Retinal pigment epithelial cell (primary cell): ENCODE data around the gene HOXD12.

Source experiments
- DNase-seq: peaks from one replicate; pipeline ENCODE4 v3.0.0-alpha.2; 2010; ENCODE audit warnings: low read depth
- H3K4me3 ChIP-seq: 2 replicates; pipeline ENCODE4 v1.5.1; 2011; ENCODE audit warnings: mild to moderate bottlenecking, low read length, control low read depth, moderate library complexity
- CTCF ChIP-seq: conservative IDR thresholded peaks from 2 replicates; pipeline ENCODE4 v1.5.1; 2011; ENCODE audit warnings: low read depth, low read length, control low read depth, inconsistent platforms

Gene HOXD12

GRCh38 chr2:176091329-176092258, 8.0 kb upstream of the HOXD12 start:
- H3K4me3 ChIP-seq, result no peak overlapping the region
- no peak for TF ChIP-seq CTCF

GRCh38 chr2:176092270-176093144, 7.1 kb upstream of the HOXD12 start, which contains the start of gene HOXD13:
HOXD13 (plus strand) TSS chr2:176092721; CDS start chr2:176092891, 170 bp downstream.
- DNase-seq, result no peak
- TF ChIP-seq CTCF, result no peak
- H3K4me3 ChIP-seq, result no peak within 1 kb of the TSS

More at GRCh38 chr2:176091329-176092258, 8.0 kb upstream of the HOXD12 start:
- no peak for DNase-seq

- no peak for DNase-seq
- H3K4me3 ChIP-seq, result no peak overlapping the region
- TF ChIP-seq CTCF, result no peak
These were observed 6.3 kb upstream of the HOXD12 start for GRCh38 chr2:176093145-176093897.

- no peak for DNase-seq
- no peak overlapping the region for H3K4me3 ChIP-seq
- TF ChIP-seq CTCF, result no peak
These were observed 5.7 kb upstream of the HOXD12 start for GRCh38 chr2:176093898-176094249.

GRCh38 chr2:176094349-176094748, 5.2 kb upstream of the HOXD12 start:
- DNase-seq, result no peak
- TF ChIP-seq CTCF, result no peak
- H3K4me3 ChIP-seq, result no peak overlapping the region

GRCh38 chr2:176095421-176095820, 4.2 kb upstream of the HOXD12 start:
- TF ChIP-seq CTCF, result no peak
- H3K4me3 ChIP-seq, result no peak overlapping the region

More at GRCh38 chr2:176095421-176095820, 4.2 kb upstream of the HOXD12 start:
- no peak for DNase-seq
